Breast epithelium (tissue), 4 donors: Measurements from ENCODE around the gene C3orf80. TPM values are rescaled to one million over a fixed set of nuclear protein-coding genes. Genes with fewer than 3 reads are reported as not detected.

ENCODE experiments used
- DNase-seq, 2 donors: peaks; one replicate each; pipeline ENCODE4 v3.0.0-alpha.2; 2019; ENCODE audit warnings: low spot score in 2 of 2
- H3K27ac ChIP-seq, 2 donors: fragments of 200-600 bp; sonication (generic) in 1 of 2; one replicate each; pipeline ENCODE4 v1.5.1; 2016 to 2019; ENCODE audit warnings: mild to moderate bottlenecking in 1 of 2
- H3K27me3 ChIP-seq, 2 donors: fragments of 200-600 bp; sonication (generic) in 1 of 2; one replicate each; pipeline versions ENCODE4 v1.5.1 to v1.6.0; 2017 to 2019; ENCODE audit warnings: control low read depth in 1 of 2, mild to moderate bottlenecking in 1 of 2
- H3K36me3 ChIP-seq: fragments of 200-600 bp; one replicate; pipeline ENCODE4 v1.5.1; 2019
- H3K4me1 ChIP-seq, 2 donors: fragments of 200-600 bp; sonication (generic); one replicate each; pipeline ENCODE4 v1.5.1; 2016 to 2019; ENCODE audit warnings: control low read depth in 1 of 2
- H3K4me3 ChIP-seq, 3 donors: fragments of 200-600 bp; sonication (generic); 1 replicate in 2 of 3; 2 replicates in 1 of 3; pipeline ENCODE4 v1.5.1; 2016 to 2019; ENCODE audit warnings: mild to moderate bottlenecking in 3 of 3, moderate library complexity in 2 of 3
- H3K9me3 ChIP-seq, 2 donors: fragments of 200-600 bp; sonication (generic) in 1 of 2; one replicate each; pipeline ENCODE4 v1.5.1; 2016 to 2019; ENCODE audit warnings: control low read depth in 1 of 2
- CTCF ChIP-seq, 3 donors: fragments of 450-650 bp; IDR thresholded peaks; one replicate each; pipeline ENCODE4 v1.5.1; 2016 to 2017; ENCODE audit warnings: antibody characterized with exemption in 3 of 3, mild to moderate bottlenecking in 3 of 3, moderate library complexity in 3 of 3
- POLR2A ChIP-seq: fragments of 450-650 bp; IDR thresholded peaks from one replicate; pipeline ENCODE4 v1.6.1; 2016; ENCODE audit warnings: antibody characterized with exemption, mild to moderate bottlenecking, moderate library complexity
- POLR2AphosphoS5 ChIP-seq, 3 donors: sonication (generic); formaldehyde crosslinking; IDR thresholded peaks; one replicate each; pipeline ENCODE4 v1.6.1; 2017; ENCODE audit warnings: antibody characterized with exemption in 3 of 3
- intact Hi-C: fragments of 100-400 bp; cut with DNase I; formaldehyde crosslinking; loops from one replicate; pipeline ENCODE4 v1.15.1; 2023; ENCODE audit warnings: low total_unique reads
- total RNA-seq, 3 donors: library from RNA; depleted of rRNA; stranded (reverse); fragments of >200 nt; gene quantifications; one replicate each; pipeline ENCODE4 v1.1.0, GENCODE V29; 2016

The C3orf80 gene
- total RNA-seq, 3 donors from 2014 or later = 0.15 to 0.16 TPM; not detected in 1

DNA sequence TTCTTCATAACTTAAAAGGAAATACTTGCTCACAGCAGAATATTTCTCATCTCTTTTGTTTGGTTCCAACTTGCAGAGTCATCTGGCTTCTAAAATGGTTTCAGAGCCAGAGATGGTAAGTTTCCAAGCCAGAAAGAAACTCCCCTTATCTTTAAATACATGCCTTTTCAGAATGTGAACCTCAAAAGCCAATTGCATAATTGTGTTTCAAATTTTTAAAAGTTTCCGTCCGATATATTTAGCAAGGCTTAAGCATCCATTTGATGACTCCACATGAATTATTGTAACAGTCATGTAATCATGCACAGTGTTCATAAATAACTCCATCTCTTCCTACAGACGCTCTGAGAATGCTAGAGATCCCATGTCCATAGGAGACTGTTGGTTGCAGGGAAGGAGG is 40.6 kb upstream of the C3orf80 start:
- Histone ChIP-seq H3K4me1 (no peaks in the 10 kb centered on the region), H3K9me3 (peaks cover 0 to 4% of the 10 kb centered on the region in 2 donors), H3K4me3 (no peak overlapping the region), H3K36me3 (no peaks in the 10 kb centered on the region), H3K27me3 (no peaks in the 10 kb centered on the region), H3K27ac (no peak overlapping the region)
- intact Hi-C loops = no loop called here
- DNase-seq = no peak
- TF ChIP-seq POLR2AphosphoS5 (IDR thresholded peaks at IDR 0.05) (no peak), POLR2A (no peak), CTCF (IDR thresholded peaks at IDR 0.05) (no peak)

- H3K27ac ChIP-seq = no peak overlapping the region
- intact Hi-C loops = no loop called here
Observed at GRCh38 chr3:160185751-160186150, 39.5 kb upstream of the C3orf80 start.

DNA sequence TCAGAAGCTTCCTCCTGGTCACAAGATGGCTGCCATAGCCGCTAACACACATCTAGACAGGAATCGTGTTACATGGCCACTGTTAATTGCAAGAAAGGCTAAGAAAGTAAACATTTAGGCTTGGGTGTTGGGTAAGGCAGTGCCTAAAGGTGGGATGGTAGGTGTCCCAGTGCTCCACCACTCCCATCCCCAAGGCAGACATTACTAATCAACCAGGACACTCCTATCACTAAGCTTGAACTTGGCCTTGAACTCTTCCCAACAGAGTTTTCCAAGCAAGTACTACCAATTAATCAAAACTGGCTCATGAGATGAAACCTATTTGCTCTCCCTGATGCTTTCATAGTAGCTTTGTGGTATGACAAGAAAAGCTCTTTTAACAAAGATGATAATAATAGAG is 37.9 kb upstream of the C3orf80 start:
- no peaks in the 10 kb centered on the region for H3K36me3 ChIP-seq
- no peaks in the 10 kb centered on the region for H3K27me3 ChIP-seq
- no peaks in the 10 kb centered on the region for H3K4me1 ChIP-seq
- no peak overlapping the region for H3K4me3 ChIP-seq
- no peak overlapping the region for H3K27ac ChIP-seq
- intact Hi-C loops = no loop called here
- DNase-seq = no peak
- TF ChIP-seq POLR2AphosphoS5 (IDR thresholded peaks at IDR 0.05) (no peak), CTCF (IDR thresholded peaks at IDR 0.05) (no peak), POLR2A (no peak)
- peaks cover 0 to 4% of the 10 kb centered on the region in 2 donors for H3K9me3 ChIP-seq

More at GRCh38 chr3:160185751-160186150, 39.5 kb upstream of the C3orf80 start:
- Histone ChIP-seq H3K27me3 (no peaks in the 10 kb centered on the region), H3K4me3 (no peak overlapping the region), H3K36me3 (no peaks in the 10 kb centered on the region), H3K4me1 (no peaks in the 10 kb centered on the region), H3K9me3 (peaks cover 0 to 4% of the 10 kb centered on the region in 2 donors)
- TF ChIP-seq CTCF (IDR thresholded peaks at IDR 0.05) (no peak), POLR2AphosphoS5 (IDR thresholded peaks at IDR 0.05) (no peak), POLR2A (no peak)
- DNase-seq = no peak

GRCh38 chr3:160192310-160193029 is 32.8 kb upstream of the C3orf80 start:
- no peaks in the 10 kb centered on the region for H3K27me3 ChIP-seq
- intact Hi-C loops = no loop called here
- H3K9me3 ChIP-seq = no peaks in the 10 kb centered on the region
- H3K27ac ChIP-seq = no peak overlapping the region
- no peaks in the 10 kb centered on the region for H3K36me3 ChIP-seq
- no peak overlapping the region for H3K4me3 ChIP-seq
- TF ChIP-seq POLR2AphosphoS5 (IDR thresholded peaks at IDR 0.05) (no peak), CTCF (IDR thresholded peaks at IDR 0.05) (no peak), POLR2A (no peak)
- no peak for DNase-seq
- H3K4me1 ChIP-seq = no peaks in the 10 kb centered on the region

DNA sequence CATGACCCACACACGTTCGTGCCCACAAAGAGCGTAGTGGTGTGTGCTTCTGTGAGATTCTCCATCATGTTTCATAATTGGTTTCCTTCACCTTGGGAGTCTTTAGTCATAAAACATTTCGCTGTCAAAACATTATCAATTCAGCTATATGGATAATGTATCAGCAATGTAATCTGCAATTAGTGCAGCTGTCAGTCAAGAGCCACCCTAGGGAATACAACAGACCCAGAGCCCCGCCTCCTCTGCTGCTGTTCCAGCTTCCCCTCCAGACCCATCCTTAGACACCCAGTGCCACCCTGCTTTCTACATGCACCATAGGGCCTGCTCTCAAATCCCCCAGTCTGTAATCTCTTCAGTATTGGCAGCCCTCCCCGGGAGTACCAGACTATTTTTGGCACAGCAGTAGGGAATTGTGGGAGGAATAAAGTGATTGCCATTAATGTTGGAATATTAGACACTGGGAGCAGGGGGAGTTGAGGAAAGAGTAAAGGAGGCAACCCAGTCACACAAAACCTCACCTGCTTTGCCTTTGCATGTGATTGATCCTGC is 31.5 kb upstream of the C3orf80 start:
- TF ChIP-seq POLR2A = no peak
- no peak for TF ChIP-seq POLR2AphosphoS5 (IDR thresholded peaks at IDR 0.05)
- no peak for TF ChIP-seq CTCF (IDR thresholded peaks at IDR 0.05)
- intact Hi-C loops = no loop called here

More for the DNA sequence above, 31.5 kb upstream of the C3orf80 start:
- Histone ChIP-seq H3K4me1 (no peaks in the 10 kb centered on the region), H3K4me3 (no peak overlapping the region), H3K27ac (no peak overlapping the region), H3K27me3 (no peaks in the 10 kb centered on the region), H3K36me3 (no peaks in the 10 kb centered on the region), H3K9me3 (no peaks in the 10 kb centered on the region)
- no peak for DNase-seq
